SK-N-SH treated with all-trans-retinoic acid at 6 μM for 48 hours (cell line): ENCODE data around the gene CACNA1B.

Experiments used
- ATAC-seq: fragments of 200-7000 bp; cut with Tn5 transposase; 3 replicates; pipeline ENCODE4 v1.9.1; 2020; ENCODE audit warnings: mild to moderate bottlenecking, moderate library complexity
- ARNTL ChIP-seq: fragments of 450-650 bp; formaldehyde crosslinking; IDR thresholded peaks from 2 replicates; pipeline ENCODE4 v1.5.0; 2020; ENCODE audit warnings: low read depth, mild to moderate bottlenecking, moderate library complexity, borderline replicate concordance
- BACH2 ChIP-seq: fragments of 250-450 bp; sonication (Bioruptor Pico); IDR thresholded peaks from 2 replicates; pipeline ENCODE4 v1.9.0; 2021; ENCODE audit warnings: mild to moderate bottlenecking, borderline replicate concordance
- CREB5 ChIP-seq: fragments of 250-450 bp; sonication (Bioruptor Pico); IDR thresholded peaks from 2 replicates; pipeline ENCODE4 v1.5.1; 2020; ENCODE audit warnings: low read depth, mild to moderate bottlenecking, moderate library complexity
- CSDC2 ChIP-seq: fragments of 250-450 bp; sonication (Bioruptor Pico); IDR thresholded peaks from 2 replicates; pipeline ENCODE4 v1.5.0; 2020; ENCODE audit warnings: mild to moderate bottlenecking, moderate library complexity
- ESRRG ChIP-seq: fragments of 250-450 bp; sonication (Bioruptor Pico); IDR thresholded peaks from 2 replicates; pipeline ENCODE4 v1.6.1; 2021; ENCODE audit warnings: mild to moderate bottlenecking
- GLIS3 ChIP-seq: fragments of 250-450 bp; sonication (Bioruptor Pico); IDR thresholded peaks from 2 replicates; pipeline ENCODE4 v1.5.0; 2020; ENCODE audit warnings: mild to moderate bottlenecking, moderate library complexity
- ISL1 ChIP-seq: fragments of 250-450 bp; sonication (Bioruptor Pico); IDR thresholded peaks from 2 replicates; pipeline ENCODE4 v2.1.2; 2022; ENCODE audit warnings: mild to moderate bottlenecking, moderate library complexity
- OSR1 ChIP-seq: fragments of 250-450 bp; sonication (Bioruptor Pico); IDR thresholded peaks from 2 replicates; pipeline ENCODE4 v1.8.0; 2022; ENCODE audit warnings: moderate library complexity, mild to moderate bottlenecking, inconsistent platforms
- PATZ1 ChIP-seq: fragments of 250-450 bp; sonication (Bioruptor Pico); IDR thresholded peaks from 2 replicates; pipeline ENCODE4 v1.8.0; 2020; ENCODE audit warnings: mild to moderate bottlenecking, moderate library complexity, borderline replicate concordance
- PPARA ChIP-seq: fragments of 250-450 bp; sonication (Bioruptor Pico); IDR thresholded peaks from 2 replicates; pipeline ENCODE4 v1.5.0; 2020; ENCODE audit warnings: mild to moderate bottlenecking, borderline replicate concordance
- RARB ChIP-seq: fragments of 250-450 bp; sonication (Bioruptor Pico); IDR thresholded peaks from 2 replicates; pipeline ENCODE4 v1.8.0; 2021; ENCODE audit warnings: mild to moderate bottlenecking, moderate library complexity
- TCF4 ChIP-seq: fragments of 250-450 bp; sonication (Bioruptor Pico); IDR thresholded peaks from 2 replicates; pipeline ENCODE4 v1.8.0; 2021; ENCODE audit warnings: mild to moderate bottlenecking, moderate library complexity, borderline replicate concordance
- TOX ChIP-seq: fragments of 250-450 bp; sonication (Bioruptor Pico); IDR thresholded peaks from 2 replicates; pipeline ENCODE4 v1.8.0; 2021; ENCODE audit warnings: mild to moderate bottlenecking, moderate library complexity, borderline replicate concordance
- TSHZ2 ChIP-seq: fragments of 250-450 bp; sonication (Bioruptor Pico); IDR thresholded peaks from 2 replicates; pipeline ENCODE4 v1.5.0; 2020; ENCODE audit warnings: mild to moderate bottlenecking, moderate library complexity
- ZC3H10 ChIP-seq: fragments of 250-450 bp; sonication (Bioruptor Pico); IDR thresholded peaks from 2 replicates; pipeline ENCODE4 v1.5.1; 2021; ENCODE audit warnings: mild to moderate bottlenecking, moderate library complexity
- ZFP3 ChIP-seq: fragments of 250-450 bp; sonication (Bioruptor Pico); IDR thresholded peaks from 2 replicates; pipeline ENCODE4 v1.5.0; 2020; ENCODE audit warnings: mild to moderate bottlenecking, moderate library complexity
- ZFP30 ChIP-seq: fragments of 450-650 bp; formaldehyde crosslinking; IDR thresholded peaks from 2 replicates; pipeline ENCODE4 v1.5.0; 2022; ENCODE audit warnings: mild to moderate bottlenecking, moderate library complexity
- ZNF565 ChIP-seq: fragments of 450-650 bp; formaldehyde crosslinking; conservative IDR thresholded peaks from 2 replicates; pipeline ENCODE4 v1.5.0; 2020; ENCODE audit warnings: low read depth, mild to moderate bottlenecking, moderate library complexity
- ZNF70 ChIP-seq: fragments of 450-650 bp; formaldehyde crosslinking; IDR thresholded peaks from 2 replicates; pipeline ENCODE4 v1.5.0; 2020; ENCODE audit warnings: mild to moderate bottlenecking, moderate library complexity
- ZNF8 ChIP-seq: fragments of 450-650 bp; formaldehyde crosslinking; IDR thresholded peaks from 2 replicates; pipeline ENCODE4 v1.5.0; 2020; ENCODE audit warnings: mild to moderate bottlenecking, moderate library complexity
- TF ChIP-seq, protein P1 (sequence below): fragments of 250-450 bp; sonication (Bioruptor Pico); IDR thresholded peaks from 2 replicates; pipeline ENCODE4 v1.5.1; 2021; ENCODE audit warnings: mild to moderate bottlenecking, moderate library complexity

The CACNA1B gene

DNA sequence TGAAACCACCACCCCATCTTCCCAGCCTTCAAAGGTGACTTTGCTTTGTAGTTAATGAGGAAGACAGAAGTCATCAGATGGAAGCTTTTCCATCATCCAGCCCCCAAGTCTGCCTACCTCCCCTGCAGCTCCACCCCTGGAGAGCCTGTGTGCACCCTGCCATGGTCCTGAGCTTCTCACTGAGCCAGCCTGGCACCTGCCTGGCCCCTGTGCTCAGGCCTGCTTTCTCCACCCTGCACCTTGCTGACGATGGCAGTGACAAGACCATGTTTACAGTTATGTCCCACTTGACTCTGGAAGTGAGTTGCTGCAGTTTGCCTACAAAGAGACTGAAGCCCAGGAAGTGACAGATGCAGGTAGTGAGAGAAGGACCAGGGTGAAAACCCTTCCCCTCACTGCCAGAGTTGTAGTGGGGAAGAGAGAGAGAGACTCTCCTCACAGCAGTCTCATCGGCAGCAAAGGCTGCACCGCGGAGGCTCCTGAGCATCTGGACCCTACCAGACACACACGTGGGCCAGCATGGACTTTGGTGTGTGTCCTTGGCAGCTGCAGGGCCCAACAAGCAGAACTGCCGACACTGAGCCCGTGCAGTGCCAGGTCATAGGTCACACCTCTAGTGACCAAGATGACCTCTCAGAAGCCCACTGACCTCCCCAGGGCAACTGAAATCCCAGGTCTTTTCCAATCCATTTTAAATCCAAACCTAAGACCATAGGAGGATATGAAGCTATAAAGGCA is 107.1 kb downstream of the CACNA1B start:
- TF ChIP-seq RARB (CRISPR knock-in tag) (no peak), ZFP30 (CRISPR knock-in tag) (no peak), ZFP3 (no peak), OSR1 (no peak), ZNF565 (no peak), ESRRG (CRISPR knock-in tag) (no peak), TOX (CRISPR knock-in tag) (no peak)
- no peak for ATAC-seq

- TF ChIP-seq CSDC2, result no peak
- no peak for TF ChIP-seq ZC3H10 (CRISPR knock-in tag)
- no peak for TF ChIP-seq ZNF70 (CRISPR knock-in tag)
- no peak for TF ChIP-seq ZFP3
- no peak for TF ChIP-seq PATZ1 (CRISPR knock-in tag)
- TF ChIP-seq GLIS3 (CRISPR knock-in tag), result no peak
- no peak for ATAC-seq
Observed at GRCh38 chr9:137985637-137986071, 108.1 kb downstream of the CACNA1B start.

DNA sequence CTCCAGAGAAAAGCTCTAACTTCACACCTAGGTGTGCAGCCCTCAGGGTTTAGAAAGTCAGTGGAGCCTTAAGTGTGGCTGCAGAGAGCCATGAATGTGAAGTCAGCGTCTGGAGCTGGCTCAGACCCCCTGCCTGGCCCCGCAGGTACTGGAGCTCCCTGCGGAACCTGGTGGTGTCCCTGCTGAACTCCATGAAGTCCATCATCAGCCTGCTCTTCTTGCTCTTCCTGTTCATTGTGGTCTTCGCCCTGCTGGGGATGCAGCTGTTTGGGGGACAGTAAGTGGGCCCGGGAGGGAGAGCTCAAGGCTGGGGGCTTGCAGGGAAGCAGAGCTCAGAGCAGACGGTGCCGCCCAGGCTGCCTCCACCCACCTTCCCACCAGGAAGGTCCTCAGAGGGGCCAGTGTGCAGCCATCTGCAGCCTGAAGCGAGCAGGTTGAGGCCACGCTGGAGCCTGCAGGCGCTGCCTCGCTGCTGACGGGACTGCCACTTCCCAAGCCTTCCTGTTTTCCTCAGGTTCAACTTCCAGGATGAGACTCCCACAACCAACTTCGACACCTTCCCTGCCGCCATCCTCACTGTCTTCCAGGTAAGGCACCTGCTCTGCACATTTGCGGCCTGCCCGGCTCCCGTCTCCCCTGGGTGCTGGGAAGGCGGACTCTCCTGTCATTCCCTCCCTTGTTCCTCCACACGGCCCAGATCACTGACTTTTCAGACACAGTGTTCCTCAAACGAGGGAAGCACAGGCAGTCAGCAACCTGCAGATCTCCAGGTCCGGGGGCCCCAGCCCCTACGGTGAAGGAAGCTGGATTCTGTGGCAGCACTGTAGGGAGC is 108.9 kb downstream of the CACNA1B start:
- ATAC-seq, result no peak
- TF ChIP-seq OSR1, result no peak
- no peak for TF ChIP-seq CREB5
- no peak for TF ChIP-seq ZNF8
- TF ChIP-seq ZFP3, result no peak
- no peak for TF ChIP-seq TSHZ2 (CRISPR knock-in tag)

DNA sequence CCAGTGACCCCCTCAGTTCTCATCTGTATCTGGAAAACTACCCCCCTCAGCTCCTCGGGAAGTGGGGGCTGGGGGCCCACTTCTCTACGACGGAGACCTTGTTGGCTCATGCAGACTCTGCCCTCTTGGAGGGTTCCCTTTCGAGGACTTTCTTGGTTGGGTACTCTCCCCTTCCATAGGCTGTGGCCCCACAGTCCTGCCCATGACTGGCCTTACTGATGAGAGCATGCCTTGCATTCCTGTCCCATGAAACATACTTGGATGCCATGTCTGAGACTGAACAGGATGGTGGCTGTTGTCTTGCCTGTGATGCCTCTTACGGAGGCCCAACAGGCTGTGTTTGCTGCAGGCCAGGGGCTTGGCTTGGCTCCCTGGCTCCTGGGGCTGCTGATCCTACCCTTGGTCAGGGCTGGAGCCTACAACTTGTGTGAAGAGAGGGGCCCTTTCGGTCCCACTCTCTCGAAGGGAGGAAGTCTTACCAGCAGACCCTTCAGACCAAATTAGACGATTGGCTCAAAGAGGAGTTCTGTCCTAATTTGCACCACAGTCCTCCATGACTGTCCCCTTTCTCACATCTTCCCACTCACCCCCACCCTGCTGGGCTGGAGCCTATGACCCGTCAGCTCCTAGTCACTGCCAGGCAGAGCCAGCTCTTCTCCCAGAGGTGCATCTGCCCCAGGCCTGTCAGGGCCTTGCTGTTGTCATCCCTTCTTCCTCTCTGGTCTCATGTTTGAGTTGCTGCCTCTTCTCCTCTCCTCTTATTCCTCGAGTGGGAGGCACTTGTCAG is 109.9 kb downstream of the CACNA1B start:
- ATAC-seq, result no peak
- no peak for TF ChIP-seq ESRRG (CRISPR knock-in tag)
- TF ChIP-seq PPARA (CRISPR knock-in tag), result no peak
- no peak for TF ChIP-seq ZNF70 (CRISPR knock-in tag)
- no peak for TF ChIP-seq ZFP30 (CRISPR knock-in tag)
- TF ChIP-seq, protein P1, sequence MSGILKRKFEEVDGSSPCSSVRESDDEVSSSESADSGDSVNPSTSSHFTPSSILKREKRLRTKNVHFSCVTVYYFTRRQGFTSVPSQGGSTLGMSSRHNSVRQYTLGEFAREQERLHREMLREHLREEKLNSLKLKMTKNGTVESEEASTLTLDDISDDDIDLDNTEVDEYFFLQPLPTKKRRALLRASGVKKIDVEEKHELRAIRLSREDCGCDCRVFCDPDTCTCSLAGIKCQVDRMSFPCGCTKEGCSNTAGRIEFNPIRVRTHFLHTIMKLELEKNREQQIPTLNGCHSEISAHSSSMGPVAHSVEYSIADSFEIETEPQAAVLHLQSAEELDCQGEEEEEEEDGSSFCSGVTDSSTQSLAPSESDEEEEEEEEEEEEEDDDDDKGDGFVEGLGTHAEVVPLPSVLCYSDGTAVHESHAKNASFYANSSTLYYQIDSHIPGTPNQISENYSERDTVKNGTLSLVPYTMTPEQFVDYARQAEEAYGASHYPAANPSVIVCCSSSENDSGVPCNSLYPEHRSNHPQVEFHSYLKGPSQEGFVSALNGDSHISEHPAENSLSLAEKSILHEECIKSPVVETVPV (CRISPR knock-in tag), result no peak
- no peak for TF ChIP-seq ZC3H10 (CRISPR knock-in tag)
- TF ChIP-seq ARNTL (CRISPR knock-in tag), result no peak
- no peak for TF ChIP-seq ISL1 (CRISPR knock-in tag)
- TF ChIP-seq CREB5, result no peak
- TF ChIP-seq RARB (CRISPR knock-in tag), result no peak
- no peak for TF ChIP-seq ZNF8
- TF ChIP-seq ZFP3, result no peak
- TF ChIP-seq CSDC2, result no peak
- TF ChIP-seq ZNF565, result no peak
- TF ChIP-seq PATZ1 (CRISPR knock-in tag), result no peak
- TF ChIP-seq TCF4 (CRISPR knock-in tag), result no peak
- TF ChIP-seq BACH2, result no peak
